Measurements from ENCODE around the gene YIPF3. TPM values are rescaled to one million over a fixed set of nuclear protein-coding genes. Genes with fewer than 3 reads are reported as not detected.
A peak's percentile ranks its signal among the peaks of the same experiment; 100 is the strongest.

YIPF3 gene
- total RNA-seq, 2 donors from 2014 or later, result 64.4 to 73.5 TPM

DNA sequence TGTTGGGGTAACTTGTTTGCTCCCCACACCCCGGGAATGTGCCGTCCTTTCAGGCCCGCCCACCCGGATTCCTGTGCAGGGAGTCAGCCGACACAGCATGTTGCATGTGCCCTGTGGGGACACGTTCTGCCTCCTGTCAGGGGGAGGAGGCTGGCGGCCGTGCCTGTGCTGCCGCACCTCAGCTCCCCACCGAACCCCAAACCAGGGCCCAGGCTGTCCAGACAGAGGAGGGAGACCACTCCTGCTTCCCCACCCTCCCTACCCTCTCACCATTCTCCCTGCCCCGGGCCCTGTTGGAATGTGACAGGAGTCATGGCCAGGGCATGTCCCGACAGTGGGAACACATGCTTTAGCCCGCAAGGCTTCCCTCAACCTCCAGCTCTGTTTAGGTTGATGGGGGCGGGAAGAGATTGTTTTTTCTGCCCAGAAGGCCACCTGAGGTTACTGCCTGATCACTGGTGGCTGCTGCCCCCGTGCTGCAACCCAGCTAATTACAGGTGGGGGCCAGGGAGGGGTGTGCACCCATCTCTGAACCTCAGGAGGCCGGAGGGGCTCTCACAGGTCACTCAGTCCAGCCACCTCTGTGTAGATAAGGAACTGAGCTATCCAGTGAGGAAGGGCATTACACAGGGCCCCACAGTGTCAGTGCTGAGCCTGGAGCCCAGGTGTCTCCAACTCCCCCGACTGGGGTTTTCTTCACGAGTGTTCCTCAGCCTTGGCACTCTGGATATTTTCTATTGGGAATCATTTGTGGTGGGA is 20.2 kb downstream of the YIPF3 start:
- ATAC-seq, result peak in 1 of 2 donors; percentile 19
- no peak for DNase-seq
- intact Hi-C loops (cut with DNase I), result loop anchor here in 1 of 2 donors (10.0 kb wide), 1 partner anchor 232 kb away; no protein-coding TSS in a partner anchor

- intact Hi-C loops (cut with DNase I), result loop anchor here in 1 of 2 donors (10.0 kb wide), 1 partner anchor 231 kb away; no protein-coding TSS in a partner anchor
- ATAC-seq, result no peak
- no peak for DNase-seq
Observed at GRCh38 chr6:43495409-43495941, 21.3 kb downstream of the YIPF3 start.

DNA sequence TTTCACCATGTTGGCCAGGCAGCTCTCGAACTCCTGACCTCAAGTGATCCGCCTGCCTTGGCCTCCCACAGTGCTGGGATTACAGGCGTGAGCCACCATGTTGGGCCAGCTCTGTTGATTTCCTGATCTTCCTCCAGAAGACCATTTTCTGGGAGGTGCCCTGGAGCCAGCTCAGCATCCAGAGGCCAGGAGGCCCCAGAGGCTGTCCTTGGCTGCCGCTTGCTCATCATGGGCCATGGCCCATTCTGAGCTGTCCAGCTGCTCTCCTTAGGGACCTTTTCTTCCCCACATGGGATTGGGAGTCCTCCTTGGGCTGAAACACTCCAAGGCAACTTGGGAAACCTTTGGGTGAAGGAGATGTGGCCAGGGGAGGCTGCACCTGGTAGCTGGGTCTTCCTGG is 22.0 kb downstream of the YIPF3 start:
- intact Hi-C loops (cut with DNase I), result loop anchor here in 1 of 2 donors (10.0 kb wide), 1 partner anchor 230 kb away; no protein-coding TSS in a partner anchor
- no peak for ATAC-seq
- no peak for DNase-seq

DNA sequence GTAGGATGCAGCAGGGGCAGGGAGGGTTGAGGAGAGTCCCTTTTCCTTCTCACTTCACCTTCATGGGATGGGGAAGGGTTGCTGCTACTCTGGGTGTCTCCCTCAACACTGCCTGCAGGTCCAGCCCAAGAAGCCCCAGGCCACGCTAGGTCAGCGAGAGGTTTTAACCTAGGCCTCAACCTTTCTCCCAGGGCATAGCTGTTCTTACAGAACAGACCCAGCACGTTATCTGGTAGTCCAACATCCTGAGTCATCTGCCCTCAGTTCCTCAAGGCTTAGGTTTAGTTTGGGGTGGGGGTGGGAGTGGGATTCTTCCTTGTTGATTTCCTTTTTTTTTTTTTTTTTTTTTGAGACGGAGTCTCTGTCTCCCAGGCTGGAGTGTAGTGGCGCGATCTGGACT is 22.4 kb downstream of the YIPF3 start:
- intact Hi-C loops (cut with DNase I), result loop anchor here in 1 of 2 donors (10.0 kb wide), 1 partner anchor 230 kb away; no protein-coding TSS in a partner anchor

DNA sequence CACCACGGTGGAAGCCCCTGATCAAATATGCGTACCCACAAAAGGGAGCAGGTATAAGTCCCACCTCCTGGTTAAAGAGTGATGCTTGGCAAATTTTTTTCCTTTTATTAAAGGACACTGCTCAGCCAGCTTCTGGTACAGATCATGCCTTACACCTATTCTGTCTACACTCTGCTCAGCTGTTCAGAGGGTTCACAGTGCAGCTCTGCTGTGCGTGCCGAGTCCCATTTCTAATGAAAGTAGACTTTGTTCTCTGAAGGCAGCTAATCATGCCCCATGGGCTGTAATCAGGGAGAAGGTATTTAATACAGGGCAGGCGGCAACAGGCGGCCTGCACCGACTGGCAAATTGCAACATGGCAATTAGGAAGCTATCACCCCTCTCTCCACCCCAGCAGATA is 22.9 kb downstream of the YIPF3 start:
- DNase-seq (no peak), ATAC-seq (no peak)
- intact Hi-C loops (cut with DNase I), result loop anchor here in 1 of 2 donors (10.0 kb wide), 1 partner anchor 229 kb away; no protein-coding TSS in a partner anchor

More for the DNA sequence above, 22.4 kb downstream of the YIPF3 start:
- DNase-seq, result no peak
- no peak for ATAC-seq

GRCh38 chr6:43493230-43493629 is 23.5 kb downstream of the YIPF3 start:
- intact Hi-C loops (cut with DNase I), result loop anchor here in 1 of 2 donors (10.0 kb wide), 1 partner anchor 228 kb away; no protein-coding TSS in a partner anchor
- DNase-seq (no peak), ATAC-seq (no peak)

GRCh38 chr6:43492673-43493072 is 24.1 kb downstream of the YIPF3 start:
- intact Hi-C loops (cut with DNase I), result loop anchor here in 1 of 2 donors (10.0 kb wide), 1 partner anchor 228 kb away; no protein-coding TSS in a partner anchor

DNA sequence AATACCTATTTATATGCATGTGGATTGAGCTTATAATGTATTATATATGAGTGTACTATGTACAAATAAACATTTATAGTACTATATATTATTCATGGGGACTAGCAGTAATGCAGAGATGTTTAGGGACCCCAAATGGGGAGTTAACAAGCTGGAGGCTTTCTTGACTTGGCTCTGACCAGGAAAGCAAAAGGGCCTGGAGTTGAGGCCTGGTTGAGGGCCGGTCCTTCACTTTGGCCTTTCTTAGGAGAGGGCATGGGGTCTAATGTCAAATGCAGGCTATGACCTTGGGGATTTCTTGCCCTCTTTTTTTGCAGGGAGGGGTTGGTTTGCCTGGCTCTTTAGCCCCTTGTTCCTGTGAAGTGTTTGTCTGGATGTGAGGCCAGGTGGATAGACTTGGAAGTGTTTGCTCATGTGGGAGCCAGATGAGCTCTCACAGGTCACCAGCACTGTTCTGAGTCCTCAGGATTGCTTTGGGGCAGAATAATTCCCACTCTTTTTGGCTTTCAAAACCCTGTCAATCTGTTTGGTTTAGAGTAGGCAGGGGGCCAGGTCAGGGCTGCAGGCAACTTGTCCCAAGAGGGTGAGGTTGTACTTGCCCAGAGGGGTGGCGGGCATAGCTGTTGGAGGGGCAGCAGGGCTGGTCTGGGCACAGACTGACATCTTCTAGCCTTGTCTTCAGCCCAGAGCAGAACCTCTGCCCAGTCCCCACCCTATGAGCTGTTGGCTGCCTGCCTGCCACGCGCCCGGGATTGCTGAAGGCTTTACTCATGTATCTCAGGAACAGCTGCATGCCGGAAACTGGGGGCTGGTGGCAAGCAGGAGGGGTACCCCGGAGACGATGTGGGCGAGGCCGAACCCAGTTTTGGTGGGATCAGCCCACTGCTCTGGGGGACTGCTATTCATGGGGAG is 24.7 kb downstream of the YIPF3 start:
- ATAC-seq, result peak; percentile 81 to 88
- intact Hi-C loops (cut with DNase I), result loop anchor here in 1 of 2 donors (10.0 kb wide), 1 partner anchor 227 kb away; no protein-coding TSS in a partner anchor
- peak; percentile 87 for DNase-seq

More at GRCh38 chr6:43492673-43493072, 24.1 kb downstream of the YIPF3 start:
- DNase-seq, result no peak
- ATAC-seq, result peak in 1 of 2 donors; percentile 23

DNA sequence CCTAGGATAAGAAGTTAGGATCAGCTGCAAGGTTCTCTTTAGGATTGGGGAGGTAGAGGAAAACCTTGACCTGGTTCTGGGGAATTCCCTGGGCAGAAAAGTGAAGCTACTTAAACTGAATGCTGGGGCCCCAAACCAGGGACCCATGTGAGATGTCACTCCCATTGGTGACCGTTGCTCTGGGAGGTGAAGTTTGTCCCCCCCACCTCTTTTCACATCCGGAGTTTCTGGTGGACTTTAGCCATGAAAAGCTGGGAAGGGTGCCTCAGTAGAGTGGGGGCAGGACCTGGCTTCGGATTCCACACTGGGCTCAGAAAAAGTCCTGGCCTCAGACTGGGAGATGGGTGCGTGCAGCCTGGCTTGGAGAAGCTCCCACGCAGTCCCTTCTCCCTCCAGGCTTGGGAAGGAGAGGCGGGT is 26.2 kb downstream of the YIPF3 start:
- intact Hi-C loops (cut with DNase I), result loop anchor here in 1 of 2 donors (10.0 kb wide), 1 partner anchor 226 kb away; no protein-coding TSS in a partner anchor
- ATAC-seq, result no peak
- DNase-seq, result no peak

DNA sequence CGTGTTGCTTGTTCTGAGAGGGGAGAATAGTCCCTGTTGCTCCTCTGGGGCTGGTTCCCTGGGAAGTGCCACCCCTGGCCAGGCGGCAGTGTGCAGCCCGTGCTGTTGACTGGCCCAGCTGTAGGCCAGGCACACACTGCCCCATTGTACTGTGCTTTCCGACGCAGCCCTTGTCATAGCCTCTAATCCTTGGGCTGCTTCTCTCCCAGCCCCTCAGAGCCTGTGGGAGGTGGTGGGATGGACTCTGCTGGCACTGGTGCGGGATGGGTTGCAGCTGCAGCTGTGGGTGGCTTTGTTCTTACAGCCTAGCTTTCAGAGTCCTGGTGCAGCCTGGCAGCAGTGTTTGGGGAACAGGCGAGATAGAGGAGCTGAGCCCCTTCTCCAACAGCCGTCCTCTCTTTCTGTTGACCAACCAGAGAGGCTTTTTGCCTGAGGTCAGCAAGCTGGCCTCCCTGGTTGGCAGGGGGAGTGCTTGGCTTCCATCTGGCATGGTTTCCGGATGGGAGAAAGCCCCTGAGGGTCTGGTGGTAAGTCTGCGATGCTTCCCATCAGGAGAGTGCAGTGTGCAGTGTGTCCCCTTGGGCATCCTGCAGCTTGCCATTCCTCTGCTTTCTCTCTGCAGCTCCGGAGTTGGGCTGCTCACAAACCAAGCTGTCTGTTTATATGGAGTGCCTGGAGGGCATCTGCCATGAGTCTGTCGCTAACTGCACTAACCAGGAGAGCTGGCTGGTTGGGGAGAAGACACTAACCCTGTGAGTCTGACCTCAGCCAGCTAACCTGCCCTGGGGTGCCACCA is 27.3 kb downstream of the YIPF3 start:
- intact Hi-C loops (cut with DNase I), result loop anchor here in 1 of 2 donors (10.0 kb wide), 1 partner anchor 225 kb away; no protein-coding TSS in a partner anchor
- peak in 1 of 2 donors; percentile 25 for ATAC-seq
- no peak for DNase-seq

DNA sequence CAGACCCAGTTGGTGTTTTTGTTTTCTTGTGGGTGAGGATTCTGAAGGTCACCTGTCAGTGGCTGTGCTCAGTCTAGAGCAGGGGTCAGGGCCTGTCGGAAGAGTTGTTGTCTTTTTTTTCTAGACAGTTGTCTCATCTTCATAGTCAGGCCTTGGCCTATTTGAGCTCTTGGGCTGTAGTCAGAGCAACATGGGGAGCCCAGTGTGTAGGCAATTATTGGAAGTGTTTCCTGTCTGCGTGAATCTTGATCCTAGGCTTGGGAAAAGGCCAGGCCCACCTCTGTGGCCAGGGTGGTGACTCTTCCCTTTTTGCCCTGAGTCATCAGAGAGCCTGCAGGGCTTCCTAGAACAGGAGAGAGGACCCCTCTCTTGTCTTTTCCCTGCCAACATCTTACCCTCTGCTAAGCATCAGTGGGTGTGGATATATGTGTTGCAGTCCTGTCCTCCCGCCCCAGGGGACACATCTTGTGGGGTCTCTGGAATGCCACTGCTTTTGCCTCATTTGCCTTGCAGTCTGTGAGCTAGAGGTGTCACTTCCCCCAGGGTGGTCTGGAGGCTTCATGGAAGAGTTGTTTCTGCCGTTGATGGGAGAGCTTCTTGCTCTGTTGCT is 28.0 kb downstream of the YIPF3 start:
- DNase-seq (no peak), ATAC-seq (no peak)
- intact Hi-C loops (cut with DNase I), result no loop called here

GRCh38 chr6:43481591-43482236 is 35.0 kb downstream of the YIPF3 start:
- intact Hi-C loops (cut with DNase I), result no loop called here
- ATAC-seq (no peak), DNase-seq (no peak)

GRCh38 chr6:43481075-43481474 is 35.7 kb downstream of the YIPF3 start:
- ATAC-seq, result no peak
- no peak for DNase-seq
- intact Hi-C loops (cut with DNase I), result no loop called here

- ATAC-seq (no peak), DNase-seq (no peak)
- intact Hi-C loops (cut with DNase I), result no loop called here
Observed at GRCh38 chr6:43478008-43478372, 38.7 kb downstream of the YIPF3 start.

DNA sequence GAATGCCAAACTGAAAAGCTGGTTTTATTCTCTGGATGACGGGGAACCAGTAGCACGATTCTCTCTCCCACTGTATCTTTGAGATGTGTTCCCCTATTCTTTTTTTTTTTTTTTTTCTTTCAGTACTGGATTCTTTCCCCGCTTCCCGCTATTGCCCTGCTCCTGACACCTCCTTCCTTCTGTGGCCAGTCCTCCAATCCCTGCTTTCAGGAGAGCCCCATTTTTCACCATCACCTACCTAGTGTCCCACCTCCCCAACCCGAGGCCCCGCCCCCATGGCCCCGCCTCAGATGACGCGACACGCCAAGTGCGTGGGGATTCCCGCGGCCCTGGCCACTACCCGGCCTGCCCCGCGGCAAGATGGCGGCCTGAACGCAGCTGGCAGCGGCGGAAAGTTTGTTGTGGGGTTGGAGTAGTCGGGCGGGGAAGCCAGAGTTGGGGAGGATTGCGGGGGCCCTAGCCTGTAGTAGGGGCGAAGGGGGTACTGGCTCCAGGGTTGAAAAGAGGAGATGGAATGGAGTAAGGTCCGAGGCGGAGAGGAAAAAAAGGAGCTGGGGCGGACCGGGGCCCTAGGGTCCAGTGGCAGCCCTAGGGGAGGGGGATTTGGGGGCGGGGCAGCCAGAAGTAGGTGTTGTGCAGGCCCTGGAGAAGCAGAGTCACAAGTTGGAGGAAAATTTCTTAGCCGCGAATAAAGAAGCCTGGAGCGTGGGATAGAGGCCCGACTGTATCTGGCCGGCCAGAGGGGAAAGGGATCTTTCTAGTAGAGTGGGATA is 39.3 kb downstream of the YIPF3 start, which contains the start of gene TJAP1:
Gene TJAP1 (plus strand): TSS at position 336 of the 773 bp plus-strand sequence. CDS start 21,432 bp downstream, outside the sequence.
- DNase-seq, result peak; percentile 94
- ATAC-seq, result peak; percentile 100
- intact Hi-C loops (cut with DNase I), result no loop called here

DNA sequence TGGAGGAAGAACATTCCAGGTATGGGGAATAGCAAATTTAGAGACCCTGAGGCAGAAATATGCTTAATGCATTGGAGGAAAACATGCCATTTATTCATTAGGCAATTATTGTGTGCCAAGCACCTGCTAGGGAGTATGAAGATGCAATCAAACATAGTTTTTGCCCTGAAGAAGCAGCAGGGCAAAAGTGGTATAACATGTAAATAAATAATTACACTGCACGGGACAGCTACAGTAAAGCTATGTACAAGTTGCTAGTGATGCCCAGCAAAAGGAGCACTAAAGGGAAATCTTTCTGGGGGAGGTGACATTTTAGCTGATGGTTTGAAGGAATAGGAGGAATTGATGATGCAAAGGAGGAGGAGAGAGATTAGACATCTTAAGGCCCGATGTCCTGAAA is 40.0 kb downstream of the YIPF3 start:
- intact Hi-C loops (cut with DNase I), result no loop called here
- no peak for ATAC-seq

More for the DNA sequence above, 40.0 kb downstream of the YIPF3 start:
- DNase-seq, result no peak
